Liver (tissue), 9 donors: ENCODE data around the gene SYT2. TPM values are rescaled to one million over a fixed set of nuclear protein-coding genes. Genes with fewer than 3 reads are reported as not detected.

ENCODE experiments used
- DNase-seq: peaks from one replicate; pipeline ENCODE4 v3.0.0-alpha.2; 2017; ENCODE audit warnings: low spot score
- H3K27ac ChIP-seq, 2 donors: one replicate each; pipeline ENCODE4 v1.7.0; 2013; ENCODE audit warnings: inconsistent platforms in 2 of 2, low read length in 2 of 2, control low read depth in 1 of 2, low read depth in 1 of 2, mild to moderate bottlenecking in 1 of 2
- H3K27me3 ChIP-seq, 4 donors: one replicate each; pipeline versions ENCODE4 v1.6.1 to v1.7.0; 2013; ENCODE audit warnings: low read length in 3 of 4, inconsistent platforms in 1 of 4, mild to moderate bottlenecking in 1 of 4, moderate library complexity in 1 of 4; ENCODE audit not compliant: control insufficient read depth in 4 of 4, insufficient read depth in 4 of 4
- H3K36me3 ChIP-seq, 4 donors: one replicate each; pipeline versions ENCODE4 v1.6.1 to v1.7.0; 2013; ENCODE audit warnings: low read length in 3 of 4, mild to moderate bottlenecking in 3 of 4, low read depth in 1 of 4, moderate library complexity in 1 of 4; ENCODE audit not compliant: control insufficient read depth in 4 of 4, insufficient read depth in 3 of 4
- H3K4me1 ChIP-seq, 4 donors: one replicate each; pipeline versions ENCODE4 v1.6.1 to v1.7.0; 2013; ENCODE audit warnings: low read length in 3 of 4, mild to moderate bottlenecking in 3 of 4, moderate library complexity in 1 of 4; ENCODE audit not compliant: control insufficient read depth in 4 of 4, insufficient read depth in 4 of 4
- H3K4me3 ChIP-seq, 3 donors: one replicate each; pipeline versions ENCODE4 v1.6.1 to v1.7.0; 2013; ENCODE audit warnings: low read length in 3 of 3, control low read depth in 1 of 3, low read depth in 1 of 3, mild to moderate bottlenecking in 1 of 3
- H3K9ac ChIP-seq, 2 donors: one replicate each; pipeline ENCODE4 v1.7.0; 2013; ENCODE audit warnings: low read length in 2 of 2, mild to moderate bottlenecking in 2 of 2, moderate library complexity in 2 of 2, control low read depth in 1 of 2, low read depth in 1 of 2
- H3K9me3 ChIP-seq, 4 donors: one replicate each; pipeline versions ENCODE4 v1.6.1 to v1.7.0; 2013; ENCODE audit warnings: low read length in 3 of 4; ENCODE audit not compliant: control insufficient read depth in 4 of 4
- EGR1 ChIP-seq, 2 donors: IDR thresholded peaks; 2 replicates each; pipeline ENCODE4 v1.6.1; 2016 to 2018; ENCODE audit warnings: antibody characterized with exemption in 2 of 2, low read depth in 2 of 2
- FOXA1 ChIP-seq: IDR thresholded peaks from 2 replicates; pipeline ENCODE4 v1.6.1; 2016; ENCODE audit warnings: antibody characterized with exemption
- FOXA2 ChIP-seq: IDR thresholded peaks from 2 replicates; pipeline ENCODE4 v1.6.1; 2016; ENCODE audit warnings: antibody characterized with exemption
- GABPA ChIP-seq, 2 donors: IDR thresholded peaks in 1 of 2; conservative IDR thresholded peaks in 1 of 2; 2 replicates each; pipeline ENCODE4 v1.6.1; 2016; ENCODE audit warnings: antibody characterized with exemption in 2 of 2, mild to moderate bottlenecking in 1 of 2, moderate library complexity in 1 of 2
- HNF4A ChIP-seq, 2 donors: conservative IDR thresholded peaks; 2 replicates each; pipeline ENCODE4 v1.6.1; 2016; ENCODE audit warnings: antibody characterized with exemption in 2 of 2, mild to moderate bottlenecking in 2 of 2
- JUND ChIP-seq, 2 donors: IDR thresholded peaks; 2 replicates each; pipeline ENCODE4 v1.6.1; 2016; ENCODE audit warnings: antibody characterized with exemption in 2 of 2
- RAD21 ChIP-seq, 2 donors: IDR thresholded peaks; 2 replicates each; pipeline ENCODE4 v1.6.1; 2016; ENCODE audit warnings: antibody characterized with exemption in 2 of 2, mild to moderate bottlenecking in 2 of 2
- REST ChIP-seq: IDR thresholded peaks from 2 replicates; pipeline ENCODE4 v1.6.1; 2016; ENCODE audit warnings: antibody characterized with exemption, mild to moderate bottlenecking
- RXRA ChIP-seq, 2 donors: IDR thresholded peaks; 2 replicates each; pipeline ENCODE4 v1.6.1; 2017 to 2018; ENCODE audit warnings: antibody characterized with exemption in 2 of 2, mild to moderate bottlenecking in 1 of 2
- SP1 ChIP-seq: IDR thresholded peaks from 2 replicates; pipeline ENCODE4 v1.6.1; 2018; ENCODE audit warnings: antibody characterized with exemption, mild to moderate bottlenecking
- TAF1 ChIP-seq: conservative IDR thresholded peaks from 2 replicates; pipeline ENCODE4 v1.6.1; 2016; ENCODE audit warnings: antibody characterized with exemption, mild to moderate bottlenecking
- YY1 ChIP-seq: IDR thresholded peaks from 2 replicates; pipeline ENCODE4 v1.6.1; 2016; ENCODE audit warnings: antibody characterized with exemption, mild to moderate bottlenecking
- WGBS: extraction: QIAGEN DNeasy Blood & Tissue Kit; methylation state at CpG from one replicate; pipeline ENCODE4 v1.1.7; 2013; 5-methylcytosine and 5-hydroxymethylcytosine counted together
- polyA plus RNA-seq, 2 donors: library from polyadenylated mRNA; stranded (reverse) in 1 of 2; unstranded in 1 of 2; fragments of 200-250 nt in 1 of 2; fragments of >200 nt in 1 of 2; fragmentation: Nextera tagmentation in 1 of 2; extraction: Ambion mirVana in 1 of 2; gene quantifications; one replicate each; pipeline versions ENCODE4 v1.2.1 to v1.2.3, GENCODE V29; 2013 to 2015
- total RNA-seq, 2 donors: library from RNA; depleted of rRNA; stranded (reverse); fragments of >200 nt; gene quantifications; one replicate each; pipeline ENCODE4 v1.2.3, GENCODE V29; 2014
- TF ChIP-seq, protein P1 (sequence below): IDR thresholded peaks from 2 replicates; pipeline ENCODE4 v1.6.1; 2016; ENCODE audit warnings: antibody characterized with exemption
- TF ChIP-seq, protein P2 (sequence below): IDR thresholded peaks from 2 replicates; pipeline ENCODE4 v1.6.1; 2016; ENCODE audit warnings: antibody characterized with exemption
- TF ChIP-seq, protein P3 (sequence below): IDR thresholded peaks from 2 replicates; pipeline ENCODE4 v1.6.1; 2016; ENCODE audit warnings: antibody characterized with exemption
- TF ChIP-seq, protein P4 (sequence below): fragments of 150-350 bp; IDR thresholded peaks from 2 replicates; pipeline ENCODE4 v1.5.1; 2017; ENCODE audit warnings: improper control_type of control experiment, low read depth, low read length; ENCODE audit not compliant: missing input control
- donor health status: healthy.
- donor health status: healthy.
- donor health status: healthy.
- donor health status: healthy.
- donor health status: healthy.

SYT2 gene
- total and polyA plus RNA-seq, 4 donors, result under 0.01 to 0.07 TPM; not detected in 2

DNA sequence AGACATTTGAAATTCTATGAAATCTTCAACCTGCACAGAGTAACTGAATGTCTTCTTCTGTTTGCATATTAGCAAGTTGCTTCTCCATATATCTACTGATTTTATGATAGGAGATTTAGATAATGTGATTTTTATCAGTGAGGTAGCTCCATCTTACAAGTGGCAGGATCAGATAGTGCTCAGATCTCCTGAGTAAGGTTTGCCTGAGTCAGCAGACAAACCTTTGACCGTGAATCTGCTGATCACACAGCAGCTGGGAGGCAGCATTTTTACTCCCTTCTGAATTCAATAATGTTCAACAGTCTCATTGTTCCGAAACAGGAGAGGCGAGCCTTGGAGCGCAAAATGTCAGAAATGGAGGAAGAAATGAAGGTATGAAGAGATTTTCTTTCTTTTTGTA, 141.4 kb downstream of the SYT2 start:
- Histone ChIP-seq H3K4me3 (no peak overlapping the region), H3K27ac (no peak overlapping the region), H3K9ac (no peak overlapping the region), H3K27me3 (no peaks in the 10 kb centered on the region), H3K36me3 (peaks cover 0 to 16% (median 9%) of the 10 kb centered on the region in 4 donors), H3K4me1 (peaks cover 0 to 8% (median 2%) of the 10 kb centered on the region in 4 donors), H3K9me3 (no peaks in the 10 kb centered on the region)
- TF ChIP-seq RAD21 (IDR thresholded peaks at IDR 0.05) (peak in 1 of 2 donors; percentile 15), FOXA1 (no peak)
- 81% methylated on average over 4 of the region's 4 CpGs for WGBS
- no peak for DNase-seq

DNA sequence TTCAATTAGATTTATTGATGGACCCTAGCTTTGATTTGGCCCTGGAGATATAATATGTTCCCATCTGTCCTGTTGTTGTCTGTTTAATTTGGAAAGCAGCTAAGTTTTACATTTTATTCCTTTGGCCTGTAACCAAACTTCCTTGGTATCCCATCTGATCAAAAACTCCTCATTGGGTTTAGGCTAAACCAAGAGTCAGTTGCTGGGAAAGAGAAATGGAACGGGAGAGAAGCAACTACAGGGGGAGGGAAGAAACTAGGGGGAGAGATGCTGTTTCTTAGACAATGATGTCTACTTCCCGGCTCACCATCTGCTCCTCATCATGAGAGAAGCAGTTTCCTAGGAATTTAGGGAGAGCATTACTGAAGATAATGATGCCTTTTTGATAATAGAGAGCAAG, 141.8 kb downstream of the SYT2 start:
- WGBS, result 91% methylated on average over 2 of the region's 2 CpGs
- peaks cover 0 to 8% (median 4%) of the 10 kb centered on the region in 4 donors for H3K4me1 ChIP-seq
- H3K9ac ChIP-seq, result no peak overlapping the region
- H3K27me3 ChIP-seq, result no peaks in the 10 kb centered on the region
- H3K36me3 ChIP-seq, result peaks cover 0 to 16% (median 8%) of the 10 kb centered on the region in 4 donors
- DNase-seq, result no peak
- TF ChIP-seq, protein P1, sequence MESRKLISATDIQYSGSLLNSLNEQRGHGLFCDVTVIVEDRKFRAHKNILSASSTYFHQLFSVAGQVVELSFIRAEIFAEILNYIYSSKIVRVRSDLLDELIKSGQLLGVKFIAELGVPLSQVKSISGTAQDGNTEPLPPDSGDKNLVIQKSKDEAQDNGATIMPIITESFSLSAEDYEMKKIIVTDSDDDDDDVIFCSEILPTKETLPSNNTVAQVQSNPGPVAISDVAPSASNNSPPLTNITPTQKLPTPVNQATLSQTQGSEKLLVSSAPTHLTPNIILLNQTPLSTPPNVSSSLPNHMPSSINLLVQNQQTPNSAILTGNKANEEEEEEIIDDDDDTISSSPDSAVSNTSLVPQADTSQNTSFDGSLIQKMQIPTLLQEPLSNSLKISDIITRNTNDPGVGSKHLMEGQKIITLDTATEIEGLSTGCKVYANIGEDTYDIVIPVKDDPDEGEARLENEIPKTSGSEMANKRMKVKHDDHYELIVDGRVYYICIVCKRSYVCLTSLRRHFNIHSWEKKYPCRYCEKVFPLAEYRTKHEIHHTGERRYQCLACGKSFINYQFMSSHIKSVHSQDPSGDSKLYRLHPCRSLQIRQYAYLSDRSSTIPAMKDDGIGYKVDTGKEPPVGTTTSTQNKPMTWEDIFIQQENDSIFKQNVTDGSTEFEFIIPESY, result no peak
- TF ChIP-seq SP1, result no peak
- TF ChIP-seq EGR1 (IDR thresholded peaks at IDR 0.05; ENCODE audit: low read depth in 2 of 2), result no peak
- no peak for TF ChIP-seq FOXA1
- no peak for TF ChIP-seq FOXA2
- no peak overlapping the region for H3K27ac ChIP-seq
- no peak overlapping the region for H3K4me3 ChIP-seq
- no peaks in the 10 kb centered on the region for H3K9me3 ChIP-seq

- Histone ChIP-seq H3K27me3 (no peaks in the 10 kb centered on the region), H3K9me3 (no peaks in the 10 kb centered on the region), H3K4me1 (peaks cover 0 to 8% (median 4%) of the 10 kb centered on the region in 4 donors), H3K4me3 (no peak overlapping the region), H3K27ac (no peak overlapping the region), H3K9ac (no peak overlapping the region), H3K36me3 (peaks cover 0 to 15% (median 8%) of the 10 kb centered on the region in 4 donors)
- WGBS, result 84% methylated on average over 4 of the region's 4 CpGs
- no peak for DNase-seq
- no peak for TF ChIP-seq RAD21 (IDR thresholded peaks at IDR 0.05)
- TF ChIP-seq, protein P1, result no peak
- TF ChIP-seq EGR1 (IDR thresholded peaks at IDR 0.05; ENCODE audit: low read depth in 2 of 2), result no peak
- no peak for TF ChIP-seq FOXA1
- TF ChIP-seq YY1, result no peak
- TF ChIP-seq, protein P2, sequence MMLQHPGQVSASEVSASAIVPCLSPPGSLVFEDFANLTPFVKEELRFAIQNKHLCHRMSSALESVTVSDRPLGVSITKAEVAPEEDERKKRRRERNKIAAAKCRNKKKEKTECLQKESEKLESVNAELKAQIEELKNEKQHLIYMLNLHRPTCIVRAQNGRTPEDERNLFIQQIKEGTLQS, result no peak
- TF ChIP-seq TAF1, result no peak
- TF ChIP-seq JUND (IDR thresholded peaks at IDR 0.05), result no peak
- TF ChIP-seq FOXA2, result no peak
- TF ChIP-seq GABPA (IDR thresholded peaks at IDR 0.05 in 1 of 2, conservative IDR thresholded peaks at IDR 0.05 in 1 of 2), result no peak
- no peak for TF ChIP-seq RXRA (IDR thresholded peaks at IDR 0.05)
- TF ChIP-seq, protein P3, sequence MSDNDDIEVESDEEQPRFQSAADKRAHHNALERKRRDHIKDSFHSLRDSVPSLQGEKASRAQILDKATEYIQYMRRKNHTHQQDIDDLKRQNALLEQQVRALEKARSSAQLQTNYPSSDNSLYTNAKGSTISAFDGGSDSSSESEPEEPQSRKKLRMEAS, result no peak
- TF ChIP-seq REST, result no peak
- TF ChIP-seq HNF4A (conservative IDR thresholded peaks at IDR 0.05), result no peak
- TF ChIP-seq, protein P4, sequence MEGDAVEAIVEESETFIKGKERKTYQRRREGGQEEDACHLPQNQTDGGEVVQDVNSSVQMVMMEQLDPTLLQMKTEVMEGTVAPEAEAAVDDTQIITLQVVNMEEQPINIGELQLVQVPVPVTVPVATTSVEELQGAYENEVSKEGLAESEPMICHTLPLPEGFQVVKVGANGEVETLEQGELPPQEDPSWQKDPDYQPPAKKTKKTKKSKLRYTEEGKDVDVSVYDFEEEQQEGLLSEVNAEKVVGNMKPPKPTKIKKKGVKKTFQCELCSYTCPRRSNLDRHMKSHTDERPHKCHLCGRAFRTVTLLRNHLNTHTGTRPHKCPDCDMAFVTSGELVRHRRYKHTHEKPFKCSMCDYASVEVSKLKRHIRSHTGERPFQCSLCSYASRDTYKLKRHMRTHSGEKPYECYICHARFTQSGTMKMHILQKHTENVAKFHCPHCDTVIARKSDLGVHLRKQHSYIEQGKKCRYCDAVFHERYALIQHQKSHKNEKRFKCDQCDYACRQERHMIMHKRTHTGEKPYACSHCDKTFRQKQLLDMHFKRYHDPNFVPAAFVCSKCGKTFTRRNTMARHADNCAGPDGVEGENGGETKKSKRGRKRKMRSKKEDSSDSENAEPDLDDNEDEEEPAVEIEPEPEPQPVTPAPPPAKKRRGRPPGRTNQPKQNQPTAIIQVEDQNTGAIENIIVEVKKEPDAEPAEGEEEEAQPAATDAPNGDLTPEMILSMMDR, result no peak
Observed at GRCh38 chr1:202567738-202568137, 142.5 kb downstream of the SYT2 start.
